Skeletal muscle cell (primary cell): ENCODE measurements around the gene MORC2.

ENCODE experiments used
- DNase-seq: peaks from one replicate; pipeline ENCODE4 v3.0.0-alpha.2; 2010; ENCODE audit warnings: low read depth
- H3K4me3 ChIP-seq: 2 replicates; pipeline ENCODE4 v1.5.1; 2011; ENCODE audit warnings: low read depth, mild to moderate bottlenecking, control low read depth, low read length, moderate library complexity

Gene MORC2

DNA sequence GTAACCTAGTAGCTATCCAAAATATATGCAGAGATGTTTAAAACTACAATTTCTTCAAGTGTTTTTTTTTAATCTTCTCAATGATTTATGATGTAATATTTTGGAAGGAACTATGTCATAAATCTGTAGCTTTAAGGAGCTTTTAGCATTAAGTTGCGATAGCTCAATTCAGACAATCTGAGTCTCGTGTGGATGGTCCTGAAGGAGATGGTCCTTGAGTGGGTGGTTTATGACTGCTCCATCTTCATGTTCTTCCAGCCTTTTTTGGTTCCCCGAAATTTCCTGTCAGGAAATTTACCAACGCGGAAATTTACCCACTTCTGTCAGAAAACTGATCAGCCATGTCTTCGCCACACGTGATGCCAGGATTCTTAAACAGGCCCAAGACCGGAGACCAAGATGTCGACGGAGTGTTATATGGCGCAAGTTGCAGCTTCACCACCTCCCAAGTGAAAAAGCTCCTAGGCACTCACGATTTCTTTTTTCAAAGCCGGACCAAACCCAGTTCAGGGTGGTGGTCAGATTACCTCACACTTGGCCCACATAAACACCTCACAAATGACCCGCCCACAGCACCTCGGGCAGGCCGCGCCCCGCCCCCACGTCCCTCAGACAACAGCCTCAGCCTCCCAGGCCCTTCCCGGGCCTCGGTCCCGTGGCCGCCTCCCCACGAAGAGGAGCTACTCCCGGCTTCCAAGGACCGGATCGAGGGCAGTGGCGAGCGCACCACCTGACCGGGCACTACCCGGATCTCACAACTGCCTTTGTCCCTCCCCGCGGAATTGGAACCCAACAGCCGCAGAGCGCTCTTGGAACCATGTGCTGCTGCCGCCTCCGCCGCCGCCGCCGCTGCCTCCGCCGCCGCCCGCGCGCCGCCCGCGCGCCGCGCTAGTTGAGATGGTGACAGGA lies at the start of gene MORC2:
Gene MORC2 (minus strand): TSS at position 760 of the 909 bp plus-strand sequence. CDS start 885 bp downstream, outside the sequence.
- peak within 1 kb of the TSS; percentile 74 for H3K4me3 ChIP-seq
- peak; percentile 1 for DNase-seq

DNA sequence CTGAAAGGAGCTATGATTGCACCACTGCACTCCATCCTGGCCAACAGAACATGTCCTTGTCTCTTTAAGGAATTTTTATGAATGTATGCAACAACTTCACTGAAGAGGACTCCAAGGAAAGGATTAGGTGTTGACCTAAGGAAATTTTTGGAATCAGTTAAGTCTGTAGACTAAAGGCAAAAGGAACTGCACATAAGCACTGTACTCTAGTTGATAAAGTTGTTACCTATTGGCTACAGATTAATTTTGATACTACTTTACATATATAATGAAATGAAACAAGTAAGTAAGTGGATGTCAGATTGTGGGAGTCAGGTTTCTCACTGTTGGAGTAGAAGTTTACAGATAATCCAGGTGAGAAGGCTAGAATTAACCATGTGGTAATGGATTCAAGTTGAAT lies 37.0 kb upstream of the MORC2 start:
- no peak for DNase-seq
- no peak overlapping the region for H3K4me3 ChIP-seq

DNA sequence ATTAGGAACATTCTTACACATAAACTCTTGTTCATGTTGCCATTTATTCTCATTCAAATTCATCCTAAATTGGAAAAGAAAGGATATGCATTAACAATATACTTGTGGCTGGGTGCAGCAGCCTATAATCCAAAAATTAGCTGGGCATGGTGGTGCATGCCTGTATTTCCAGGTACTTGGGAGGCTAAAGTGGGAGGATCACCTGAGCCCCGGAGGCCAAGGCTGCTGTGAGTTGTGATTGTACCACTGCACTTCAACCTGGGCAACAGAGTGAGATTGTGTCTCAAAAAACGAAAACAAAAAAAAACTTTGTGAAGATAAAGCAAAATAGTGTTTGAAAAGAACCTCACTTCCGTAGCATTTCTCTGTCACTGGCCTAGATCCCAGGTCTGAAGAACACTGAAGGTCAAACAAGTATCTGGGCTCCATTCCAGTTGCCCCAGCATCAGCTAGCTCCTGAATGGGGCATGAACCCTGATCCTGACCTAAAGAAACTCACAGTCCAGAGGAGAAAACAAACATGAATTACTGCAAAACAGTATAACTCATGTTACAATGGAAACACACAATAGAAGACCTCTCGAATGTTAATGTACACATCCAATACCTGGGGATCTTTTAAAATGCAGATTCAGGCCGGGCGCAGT lies 32.7 kb upstream of the MORC2 start:
- H3K4me3 ChIP-seq: no peak overlapping the region
- DNase-seq: no peak

DNA sequence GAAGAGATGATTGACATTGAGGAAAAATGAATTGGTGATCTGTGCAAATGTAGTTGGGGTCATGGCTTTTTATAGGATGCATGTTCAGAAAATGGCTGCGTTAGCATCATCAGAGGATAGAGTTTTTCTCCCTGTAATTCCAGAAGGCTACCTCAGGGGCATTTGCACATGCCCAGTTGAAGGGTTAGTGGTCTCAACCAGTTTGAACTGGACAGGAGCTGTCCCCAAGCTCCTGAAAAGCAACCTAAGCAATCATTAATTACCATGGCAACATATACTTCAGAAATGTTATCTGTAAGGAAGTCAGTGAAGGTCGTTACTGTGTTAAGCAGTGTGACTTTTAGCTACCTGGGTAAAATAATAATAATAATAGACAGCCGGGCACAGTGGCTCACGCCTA lies 29.8 kb upstream of the MORC2 start:
- no peak for DNase-seq
- H3K4me3 ChIP-seq: no peak overlapping the region

DNA sequence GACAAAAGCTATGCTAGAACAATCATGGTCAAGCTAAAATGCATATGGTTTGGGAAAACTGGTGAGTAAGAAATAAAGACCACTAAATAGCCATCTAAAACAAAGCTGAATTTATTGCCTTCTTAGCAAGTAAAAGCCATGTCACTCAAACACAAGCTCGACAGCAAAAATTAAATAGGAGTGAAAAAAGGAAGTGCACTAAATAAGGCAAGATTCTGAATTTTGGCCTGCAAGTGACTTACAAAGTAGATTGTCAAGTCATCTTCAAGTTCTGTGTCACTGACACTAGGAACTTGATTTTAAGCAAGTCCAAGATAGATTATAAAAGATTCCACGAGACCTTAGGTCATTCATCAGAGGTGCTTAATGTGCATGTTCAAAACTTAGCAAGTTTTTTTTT lies 27.9 kb upstream of the MORC2 start:
- H3K4me3 ChIP-seq: no peak overlapping the region
- DNase-seq: no peak

DNA sequence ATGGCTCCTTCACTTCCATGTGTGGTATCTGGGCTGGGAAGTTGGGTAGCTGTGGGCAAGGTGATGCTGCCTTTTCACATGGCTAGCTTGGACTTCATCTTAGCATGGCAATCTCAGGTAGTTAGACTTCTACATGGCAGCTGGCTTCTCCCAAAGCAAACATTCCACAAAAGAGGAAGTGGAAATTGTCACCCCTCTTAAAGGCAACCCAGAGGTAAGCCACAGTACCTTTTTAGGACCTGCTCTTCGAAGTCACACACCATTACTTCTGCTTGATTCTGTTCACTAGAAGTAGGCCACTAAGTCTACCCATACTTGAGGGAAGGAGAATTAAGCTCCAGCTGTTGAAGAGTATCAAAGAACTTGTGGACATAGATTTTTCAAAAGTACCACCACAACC lies 26.4 kb upstream of the MORC2 start:
- H3K4me3 ChIP-seq: no peak overlapping the region
- no peak for DNase-seq

DNA sequence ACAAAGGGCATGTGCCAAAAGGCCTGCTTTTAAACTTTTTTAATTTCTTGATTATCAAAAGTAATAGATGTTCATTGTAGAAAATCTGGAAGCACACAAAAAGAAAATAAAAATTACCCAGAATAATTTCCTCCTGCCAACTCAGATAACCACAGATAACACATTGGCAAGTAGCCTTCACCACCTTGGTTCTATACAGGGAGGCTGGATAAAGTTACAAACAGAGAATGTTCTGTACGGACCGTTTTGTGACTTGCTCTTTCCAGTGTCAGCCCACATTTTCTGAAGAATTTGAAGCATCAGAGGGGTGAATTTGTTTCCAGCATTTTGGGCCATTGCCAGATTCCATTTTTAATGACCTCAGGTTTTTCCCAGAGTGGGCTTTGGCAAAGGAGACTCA lies 24.0 kb upstream of the MORC2 start:
- no peak for DNase-seq

DNA sequence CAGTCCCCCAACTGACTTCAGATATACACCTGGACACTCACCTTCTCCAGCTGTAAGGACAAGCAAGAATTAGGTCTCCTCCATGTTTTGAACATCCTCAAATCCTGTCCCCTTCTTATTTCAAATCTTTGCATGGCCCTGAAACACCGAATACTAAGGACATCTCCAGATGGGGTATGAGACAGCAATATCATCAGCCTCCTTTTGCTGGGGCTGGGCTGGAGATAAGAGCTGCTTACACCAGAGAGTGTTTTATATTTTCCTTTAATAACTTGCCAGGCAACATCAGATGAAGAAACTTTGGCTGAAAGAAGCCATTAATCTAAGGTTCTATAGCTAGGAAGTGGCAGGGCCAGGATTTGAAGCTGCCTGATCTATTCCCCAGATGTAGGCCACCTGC lies 22.1 kb upstream of the MORC2 start:
- H3K4me3 ChIP-seq: no peak overlapping the region
- no peak for DNase-seq

More for the DNA sequence above, 24.0 kb upstream of the MORC2 start:
- no peak overlapping the region for H3K4me3 ChIP-seq

DNA sequence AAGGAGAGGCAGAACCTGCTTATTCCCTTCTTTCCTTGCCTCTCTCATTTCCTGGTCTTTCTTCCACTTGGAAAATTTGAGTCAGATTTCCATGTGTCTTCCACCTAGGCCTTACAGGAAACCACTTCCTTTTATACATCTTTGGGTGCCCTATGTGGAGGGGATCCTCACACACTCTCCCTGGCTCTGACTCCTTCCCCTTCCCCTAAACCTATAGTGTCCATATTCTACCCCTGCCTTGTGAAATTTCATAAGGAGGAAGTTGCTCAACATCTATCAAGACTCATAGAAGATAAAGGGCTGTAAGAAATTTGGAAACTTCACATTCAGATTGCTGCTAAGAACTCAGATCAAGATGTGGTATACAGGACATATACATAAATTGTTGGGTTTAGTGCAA lies 20.9 kb upstream of the MORC2 start:
- DNase-seq: no peak
- no peak overlapping the region for H3K4me3 ChIP-seq

DNA sequence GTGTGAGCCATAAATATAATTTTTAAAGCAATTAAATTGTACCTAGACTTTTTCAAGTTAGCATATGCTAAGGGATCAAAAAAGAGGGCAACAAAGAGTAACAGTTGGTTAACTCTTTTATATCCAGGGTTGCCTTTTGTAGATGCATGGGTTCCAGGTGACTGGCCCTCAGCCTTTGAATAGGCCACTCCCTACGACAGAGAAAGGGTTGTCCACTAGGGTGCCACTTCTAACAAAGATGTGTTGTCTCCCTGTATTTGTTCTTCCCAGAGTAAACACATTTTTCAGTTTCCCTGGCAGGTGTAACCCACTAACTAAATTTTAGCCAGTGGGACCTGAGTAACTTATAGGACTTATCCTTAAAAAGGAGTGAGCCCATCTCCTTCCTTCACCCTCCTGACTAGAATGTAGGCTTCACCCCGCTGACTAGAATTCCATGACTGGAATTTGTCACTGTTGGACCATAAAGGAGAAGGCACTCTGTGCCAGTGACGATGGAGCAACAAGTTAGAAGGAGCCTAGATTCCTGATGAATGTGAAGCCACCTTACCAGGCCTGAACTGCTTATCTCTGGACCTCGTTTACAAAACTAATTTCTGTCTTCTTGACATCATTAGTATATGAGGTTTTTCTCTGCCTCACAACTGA lies 17.1 kb upstream of the MORC2 start:
- H3K4me3 ChIP-seq: no peak overlapping the region
- DNase-seq: no peak

DNA sequence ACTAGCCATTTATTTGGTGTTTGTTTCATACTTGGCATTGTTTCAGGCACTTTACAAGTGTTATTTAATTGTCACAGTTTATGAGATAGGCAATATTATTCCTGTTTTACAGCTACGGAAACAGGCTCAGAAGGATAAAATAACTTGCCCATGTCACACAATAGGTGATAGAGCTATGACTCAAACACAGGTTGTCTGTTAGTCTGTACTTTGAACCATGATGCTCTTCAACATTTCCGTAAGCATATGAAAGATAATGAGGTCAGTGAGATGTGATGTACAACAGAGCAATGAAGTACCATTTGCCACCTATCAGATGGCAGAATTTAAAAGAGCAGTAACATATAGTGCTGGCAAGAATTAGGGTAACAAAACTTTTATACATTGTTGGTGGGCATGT lies 15.7 kb upstream of the MORC2 start:
- no peak overlapping the region for H3K4me3 ChIP-seq
- DNase-seq: no peak

DNA sequence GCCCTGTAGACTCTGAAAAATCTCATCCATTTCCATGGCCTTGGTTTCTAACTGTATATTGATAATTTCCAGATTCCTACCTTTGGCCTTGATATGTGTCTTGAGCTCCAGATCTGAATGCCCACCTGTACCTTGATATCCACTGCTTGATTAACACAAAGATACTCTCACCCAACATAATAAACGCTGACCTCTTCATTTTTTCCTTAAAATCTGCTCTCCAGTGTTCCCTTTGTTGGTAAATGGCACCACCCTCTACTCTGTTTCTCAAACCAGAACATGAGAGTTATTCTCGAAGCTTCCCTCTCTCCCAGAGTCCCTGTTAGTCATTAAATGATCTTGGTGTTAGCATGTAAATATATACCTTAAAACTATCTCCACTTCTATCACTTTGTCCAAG lies 13.9 kb upstream of the MORC2 start:
- no peak for DNase-seq
- H3K4me3 ChIP-seq: no peak overlapping the region

DNA sequence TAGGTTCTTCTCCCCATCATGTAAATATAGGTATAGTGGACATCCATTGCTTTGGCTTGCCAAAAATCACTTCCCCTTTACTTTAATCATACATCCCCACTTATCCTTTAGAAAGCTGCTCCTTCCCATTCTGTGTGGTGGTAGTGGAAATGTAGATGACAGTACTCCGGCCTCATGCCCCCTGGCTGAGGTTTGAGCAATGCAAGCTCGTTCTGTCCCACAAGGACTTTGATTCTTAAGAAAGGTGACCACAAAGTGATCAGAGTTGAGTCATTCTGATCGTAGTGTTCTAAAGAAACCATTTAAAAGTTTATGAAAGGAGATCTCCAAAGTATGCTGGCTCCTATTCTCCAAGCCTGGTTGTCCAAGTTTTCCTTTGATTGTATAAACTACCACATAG lies 11.4 kb upstream of the MORC2 start:
- H3K4me3 ChIP-seq: no peak overlapping the region
- no peak for DNase-seq

DNA sequence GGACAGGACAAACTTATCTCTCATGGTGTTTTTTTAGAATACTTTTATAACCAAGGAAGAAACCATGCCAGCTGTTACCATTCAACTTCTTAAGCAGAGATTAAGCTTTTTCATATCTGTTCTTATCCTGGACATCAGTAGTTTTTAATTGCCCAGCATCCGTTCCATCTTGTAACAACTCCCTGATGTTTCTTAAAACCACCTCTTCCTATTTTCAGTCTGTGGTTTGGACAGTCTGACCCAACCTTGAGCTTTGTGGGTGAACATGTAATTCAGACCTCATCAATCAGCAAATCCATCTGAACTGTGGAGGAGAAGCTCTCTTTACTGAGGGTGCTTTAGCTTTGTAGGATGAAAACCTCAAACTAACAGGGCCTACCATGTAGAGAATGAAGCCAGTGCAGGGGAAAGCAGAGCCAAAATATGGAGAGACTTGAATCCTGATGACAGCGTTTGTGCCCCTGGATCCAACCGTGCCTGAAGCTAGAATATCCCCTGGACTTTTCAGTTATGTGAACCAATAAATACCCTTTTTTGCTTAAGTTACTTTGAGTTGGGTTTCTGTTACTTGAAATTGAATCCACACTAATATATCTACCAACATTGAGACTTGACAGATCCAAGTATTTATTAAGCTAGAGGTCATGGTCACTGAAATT lies 9.9 kb upstream of the MORC2 start:
- no peak overlapping the region for H3K4me3 ChIP-seq
- no peak for DNase-seq

DNA sequence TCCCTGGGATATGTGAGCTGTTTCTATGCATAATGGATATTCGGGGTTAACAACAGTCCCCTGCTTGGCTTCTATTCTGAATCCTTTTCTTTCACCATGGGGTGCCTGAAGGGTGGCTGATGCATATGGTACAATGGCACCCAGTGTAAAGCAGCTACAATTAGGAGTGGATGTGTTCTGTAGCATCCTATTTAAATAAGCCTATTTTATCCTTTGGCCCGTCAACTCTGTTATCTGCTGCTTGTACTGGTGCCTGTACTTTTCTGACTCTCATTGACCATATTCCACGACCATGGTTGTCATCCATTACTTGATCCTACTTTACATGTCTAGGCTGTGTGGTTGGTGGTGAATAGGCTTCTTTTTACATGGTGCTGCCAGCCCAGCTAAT lies 1.8 kb upstream of the MORC2 start:
- H3K4me3 ChIP-seq: peak overlapping the region; percentile 74
- DNase-seq: no peak

DNA sequence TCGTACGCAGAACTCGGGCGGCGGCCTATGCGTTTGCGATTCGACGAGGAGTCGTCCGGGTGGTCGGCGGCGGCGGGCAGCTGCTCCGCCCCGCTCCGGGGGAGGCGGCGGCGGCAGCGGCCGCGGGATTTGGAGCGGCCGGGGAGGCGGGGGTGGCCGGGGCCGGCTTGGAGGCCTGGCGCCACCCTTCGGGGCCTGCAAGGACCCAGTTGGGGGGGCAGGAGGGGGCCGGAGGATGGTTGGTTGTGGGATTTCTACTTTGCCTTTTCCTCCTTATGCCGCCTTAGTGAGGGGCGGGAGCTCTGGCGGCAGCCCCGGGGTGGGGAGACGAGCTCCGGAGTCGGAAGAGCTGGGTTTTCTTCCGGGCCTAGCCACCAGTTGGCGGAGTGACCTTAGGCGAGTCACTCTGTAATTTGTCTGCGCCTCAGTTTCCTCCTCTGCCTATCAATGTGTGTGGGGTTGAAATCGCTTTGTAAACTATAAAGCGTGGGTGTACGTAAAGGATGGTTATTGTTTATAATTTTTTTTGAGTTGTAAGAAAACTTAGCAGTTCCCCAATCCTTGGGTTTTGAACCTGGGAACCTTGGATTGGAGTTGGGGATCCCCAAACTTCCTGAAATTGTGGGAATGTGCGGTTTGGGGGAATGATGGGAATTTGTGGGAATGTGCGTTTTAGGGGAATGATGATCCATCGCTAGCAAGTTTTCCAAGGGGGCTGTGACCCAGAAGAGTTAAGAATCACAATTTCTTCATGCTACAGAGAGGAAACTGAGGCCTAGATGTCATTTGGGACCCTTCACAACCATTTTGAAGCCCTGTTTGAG lies 1.2 kb upstream of the MORC2 start:
- peak overlapping the region; percentile 74 for H3K4me3 ChIP-seq
- peak; percentile 0 for DNase-seq

DNA sequence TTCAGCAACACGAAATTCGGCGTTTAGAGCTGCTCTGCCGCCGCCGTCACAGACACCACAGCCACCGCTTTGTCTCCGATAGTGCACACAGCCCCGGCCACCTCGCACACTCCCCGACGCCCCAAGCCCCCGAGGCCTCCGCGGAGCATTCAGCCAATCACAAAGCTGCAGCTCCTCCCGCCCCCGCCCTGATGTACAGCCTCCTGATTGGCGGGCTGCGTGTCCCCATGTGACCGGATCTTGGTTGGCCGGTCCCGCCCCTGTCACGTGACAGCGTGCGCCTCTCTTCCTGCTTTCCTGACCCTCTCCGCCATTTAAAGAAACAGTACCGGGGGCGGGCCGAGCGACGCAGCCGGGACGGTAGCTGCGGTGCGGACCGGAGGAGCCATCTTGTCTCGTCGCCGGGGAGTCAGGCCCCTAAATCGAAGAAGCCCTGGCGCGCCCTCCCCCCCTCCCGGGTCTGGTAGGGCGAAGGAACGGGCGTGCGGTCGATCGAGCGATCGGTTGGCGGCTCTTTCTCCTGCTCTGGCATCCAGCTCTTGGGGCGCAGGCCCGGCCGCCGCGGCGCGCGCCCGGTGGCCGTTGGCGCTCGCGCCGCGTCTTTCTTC lies 454 bp upstream of the MORC2 start, which contains the start of gene TUG1:
Gene TUG1 (plus strand): TSS at position 342 of the 608 bp plus-strand sequence.
- peak; percentile 97 for DNase-seq
- H3K4me3 ChIP-seq: peak within 1 kb of the TSS; percentile 74

DNA sequence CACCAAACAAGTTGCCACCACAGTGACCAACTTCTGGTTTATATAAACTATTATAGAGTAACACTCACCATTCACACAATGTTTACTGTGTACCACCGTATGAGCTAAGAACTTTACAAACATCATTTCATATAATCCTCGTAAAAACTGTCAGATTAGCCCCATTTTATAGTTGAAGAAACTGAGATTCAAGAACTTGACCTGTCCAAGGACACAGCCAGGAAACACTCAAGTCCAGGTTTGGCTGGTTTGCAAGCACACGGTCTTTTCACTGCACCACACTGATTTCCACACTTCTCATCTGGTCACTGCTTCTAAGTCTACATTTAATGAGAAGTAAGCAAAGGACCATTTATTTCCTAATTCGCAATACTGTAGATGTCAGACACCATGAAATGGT lies 3.7 kb downstream of the MORC2 start:
- H3K4me3 ChIP-seq: no peak overlapping the region
- DNase-seq: no peak

DNA sequence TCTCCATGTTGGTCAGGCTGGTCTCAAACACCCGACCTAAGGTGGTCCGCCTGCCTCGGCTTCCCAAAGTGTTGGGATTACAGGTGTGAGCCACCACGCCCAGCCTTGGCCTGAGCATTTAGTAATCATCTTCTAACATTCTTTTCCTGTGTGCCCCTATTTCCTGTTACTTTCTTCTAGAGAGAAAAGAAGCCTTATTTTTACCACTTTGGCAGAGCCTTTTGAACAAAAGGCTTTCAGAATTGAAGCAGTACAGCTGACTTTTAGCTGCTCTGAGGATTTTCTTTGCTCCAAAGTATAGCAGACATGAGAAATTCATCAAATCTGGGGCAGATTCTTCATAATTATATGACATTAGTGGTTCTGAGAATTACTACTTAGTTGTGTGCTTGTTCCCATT lies 13.4 kb downstream of the MORC2 start:
- no peak for DNase-seq
- no peak overlapping the region for H3K4me3 ChIP-seq
